Non-pigmented ciliary epithelial cell (primary cell): ENCODE data around the gene WWC2.
"Not testable (repeated sequence)": the region's sequence is repeated elsewhere in the genome, so short reads cannot be mapped to it uniquely, and the experiment has no call there.

Experiments
- DNase-seq: peaks from one replicate; pipeline ENCODE4 v3.0.0-alpha.2; 2010; ENCODE audit warnings: low read depth

The WWC2 gene

DNA sequence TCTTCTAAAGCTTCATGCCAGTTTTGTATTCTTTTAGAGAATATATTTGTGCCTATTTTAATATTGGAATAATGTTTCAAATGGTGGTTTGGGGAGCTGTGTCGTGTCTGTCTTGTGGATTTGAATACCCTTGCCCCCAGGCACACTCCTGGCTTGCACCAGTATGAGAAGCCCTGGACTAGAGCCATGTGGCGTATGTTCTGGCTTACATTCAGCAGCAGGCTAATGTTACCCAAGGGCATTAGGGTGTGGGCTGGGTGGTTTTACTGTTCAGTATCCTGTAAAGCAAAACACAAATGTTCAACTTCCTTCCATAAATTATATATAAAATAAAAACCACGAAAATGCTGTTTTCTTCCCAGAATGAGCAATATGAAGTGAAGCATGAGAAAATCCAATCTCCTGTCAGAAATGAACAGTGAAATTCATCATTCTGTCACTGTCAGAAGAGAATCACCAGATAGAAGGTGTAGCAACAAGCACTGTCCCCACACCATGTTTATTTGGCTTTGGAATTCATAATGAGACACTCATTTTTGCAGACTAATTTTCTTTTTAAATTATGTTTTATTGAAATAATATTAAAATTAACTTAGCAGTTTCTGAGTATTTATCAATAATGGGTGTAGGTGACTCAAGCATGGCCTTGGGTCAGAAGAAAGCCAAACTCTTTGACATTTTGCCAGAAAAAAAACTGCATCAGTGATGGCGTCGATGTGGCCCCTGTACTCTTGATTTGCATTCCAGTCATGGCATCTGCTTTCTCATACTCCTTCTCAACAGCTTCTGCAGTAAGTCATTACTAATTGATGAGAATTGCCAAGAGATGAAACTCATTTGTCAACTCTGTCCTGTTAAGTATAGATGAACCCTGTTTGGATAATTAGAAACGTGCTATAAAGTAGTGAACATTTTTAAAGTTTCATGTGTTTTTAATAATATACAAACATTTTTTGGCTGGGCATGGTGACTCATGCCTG is 43.8 kb downstream of the WWC2 start:
- no peak for DNase-seq

DNA sequence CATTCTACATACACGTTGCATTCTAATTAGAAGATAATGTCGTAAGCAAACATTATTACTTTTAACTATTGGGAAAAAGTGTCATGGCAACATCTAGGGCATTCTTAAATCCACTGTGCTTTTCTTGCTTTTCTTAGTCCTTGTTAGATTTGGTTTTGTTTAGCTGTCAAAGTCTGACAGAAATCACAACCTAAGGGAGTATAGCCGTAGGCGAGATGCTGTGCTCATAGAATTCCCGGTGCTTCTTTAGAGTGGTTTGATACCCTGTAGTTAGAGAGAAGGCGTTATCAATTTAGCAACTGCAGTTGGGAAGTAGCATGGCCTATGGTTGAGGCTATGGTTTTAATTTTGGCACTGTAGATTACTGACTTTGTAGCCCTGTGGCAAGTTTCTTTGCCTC is 45.7 kb downstream of the WWC2 start:
- DNase-seq: no peak

DNA sequence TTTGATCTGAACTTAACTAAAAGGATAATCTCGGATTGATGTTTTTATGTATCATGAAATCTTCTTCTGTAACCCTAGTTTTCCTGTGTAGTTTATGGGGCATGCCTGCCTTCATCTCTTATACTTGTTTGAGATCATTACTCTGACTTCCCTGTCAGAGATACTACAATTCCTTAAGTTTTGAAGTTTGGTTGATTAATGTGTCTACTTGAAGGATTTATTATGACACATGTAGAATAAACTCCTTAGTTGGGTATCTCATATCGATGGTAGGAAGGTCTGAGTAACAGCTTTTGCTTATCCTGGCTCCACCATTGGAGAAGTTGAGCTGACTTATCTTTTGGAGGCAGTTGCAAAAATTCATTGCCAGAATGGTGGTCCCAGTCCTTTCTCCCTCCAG is 46.7 kb downstream of the WWC2 start:
- no peak for DNase-seq

DNA sequence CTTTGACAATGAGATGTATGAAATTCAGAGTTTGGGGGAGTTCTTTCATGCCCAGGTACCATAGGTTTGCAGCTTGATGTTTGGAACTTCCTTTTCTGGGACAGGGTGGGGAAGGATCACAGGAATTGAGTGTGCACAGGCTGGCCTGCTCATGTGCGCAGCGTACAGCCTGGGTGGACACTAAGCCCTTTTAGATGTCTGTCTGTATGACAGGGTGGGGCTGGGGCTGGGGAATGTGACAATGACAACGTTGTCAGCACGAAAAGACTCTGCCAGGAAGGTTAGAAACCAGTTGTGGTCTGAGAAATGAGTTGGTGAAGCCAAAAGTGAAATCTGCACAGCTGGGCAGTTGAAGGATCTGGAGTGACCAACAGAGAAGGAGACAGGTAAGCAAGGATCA is 47.4 kb downstream of the WWC2 start:
- no peak for DNase-seq

DNA sequence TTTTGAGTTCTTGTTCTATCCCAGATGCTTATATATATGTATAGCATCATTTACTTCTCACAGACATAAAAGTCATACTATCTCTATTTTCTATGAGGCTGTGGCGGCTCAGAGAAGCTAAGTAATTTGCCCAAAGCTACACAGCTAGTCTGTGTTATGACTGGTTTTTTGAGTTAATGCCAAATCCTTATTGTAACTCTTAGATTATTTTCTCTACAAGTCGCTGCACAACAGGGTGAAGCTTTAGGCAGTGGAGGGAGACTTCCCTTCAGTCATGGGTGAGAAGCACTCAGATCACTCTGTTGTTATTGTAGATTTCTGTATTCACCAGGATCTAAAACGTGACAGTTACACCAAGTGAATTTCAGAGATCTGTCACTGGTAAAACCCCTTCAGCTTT is 48.1 kb downstream of the WWC2 start:
- no peak for DNase-seq

DNA sequence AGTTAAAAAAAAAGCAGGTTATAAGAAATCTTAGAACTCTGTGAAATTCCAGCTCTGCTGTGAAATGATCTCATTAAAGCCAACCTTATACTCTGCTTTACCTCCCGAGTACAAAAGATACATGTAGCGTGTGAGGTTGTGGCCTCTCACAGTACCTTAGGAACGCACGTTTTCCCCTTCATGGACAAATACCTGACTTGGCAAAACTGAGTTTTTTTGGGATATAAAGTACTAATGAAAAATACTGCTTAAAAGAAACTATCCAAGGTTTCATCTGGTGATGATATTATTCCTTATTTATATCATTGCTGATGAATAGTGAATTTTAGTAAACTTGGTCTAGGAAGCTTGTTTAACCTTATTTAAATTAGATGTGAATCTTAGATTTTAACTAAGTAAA is 48.9 kb downstream of the WWC2 start:
- DNase-seq: no peak

DNA sequence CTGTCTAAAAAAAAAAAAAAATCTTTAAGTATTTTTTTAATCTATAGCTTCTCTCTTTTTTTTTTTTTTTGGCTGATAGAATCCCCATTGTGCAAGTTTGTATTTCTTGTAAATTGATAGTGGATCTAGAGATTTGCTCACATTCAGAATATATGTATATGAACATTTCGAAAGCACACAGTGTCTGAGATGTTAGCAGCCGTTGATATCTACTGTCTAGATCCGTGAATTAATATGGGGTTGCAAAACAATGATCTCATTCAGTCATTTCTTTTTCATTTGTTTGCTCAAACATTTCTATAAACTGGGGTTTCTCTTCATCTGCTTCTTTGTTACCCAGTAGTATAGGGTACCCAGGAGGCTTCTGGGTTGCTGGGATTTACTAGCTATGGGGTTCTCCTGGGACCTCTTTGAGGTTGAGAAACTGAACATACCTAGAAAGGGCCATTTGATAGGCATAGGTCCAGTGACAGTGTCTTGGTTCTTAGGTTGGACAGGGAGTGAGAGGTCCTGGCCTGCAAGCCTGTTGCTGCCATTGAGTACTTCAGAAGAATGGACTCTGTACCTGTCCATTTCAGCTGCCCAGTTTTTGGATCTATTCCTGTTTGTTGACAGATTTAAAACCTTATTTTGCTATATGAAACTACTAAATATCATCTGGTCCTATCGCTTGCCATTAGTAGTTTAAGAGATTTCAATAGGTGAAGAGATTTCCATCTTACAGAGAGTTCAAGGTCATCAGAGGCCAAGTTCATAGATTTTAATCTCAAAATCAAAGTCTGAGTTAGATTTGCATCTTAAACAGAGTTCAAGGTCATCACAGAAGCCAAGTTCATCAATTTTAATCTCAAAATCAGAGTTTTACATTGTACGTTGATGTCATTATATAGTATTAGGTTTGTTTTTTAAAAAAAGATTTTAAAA is 50.8 kb downstream of the WWC2 start:
- no peak for DNase-seq

DNA sequence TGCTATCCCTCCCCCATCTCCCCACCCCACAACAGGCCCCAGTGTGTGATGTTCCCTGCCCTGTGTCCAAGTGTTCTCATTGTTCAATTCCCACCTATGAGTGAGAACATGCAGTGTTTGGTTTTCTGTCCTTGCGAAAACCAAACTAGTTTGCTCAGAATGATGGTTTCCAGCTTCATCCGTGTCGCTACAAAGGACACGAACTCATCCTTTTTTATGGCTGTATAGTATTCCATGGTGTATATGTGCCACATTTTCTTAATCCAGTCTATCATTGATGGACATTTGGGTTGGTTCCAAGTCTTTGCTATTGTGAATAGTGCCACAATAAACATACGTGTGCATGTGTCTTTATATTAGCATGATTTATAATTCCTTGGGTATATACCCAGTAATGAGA is 51.6 kb downstream of the WWC2 start:
- not testable (repeated sequence) for DNase-seq

DNA sequence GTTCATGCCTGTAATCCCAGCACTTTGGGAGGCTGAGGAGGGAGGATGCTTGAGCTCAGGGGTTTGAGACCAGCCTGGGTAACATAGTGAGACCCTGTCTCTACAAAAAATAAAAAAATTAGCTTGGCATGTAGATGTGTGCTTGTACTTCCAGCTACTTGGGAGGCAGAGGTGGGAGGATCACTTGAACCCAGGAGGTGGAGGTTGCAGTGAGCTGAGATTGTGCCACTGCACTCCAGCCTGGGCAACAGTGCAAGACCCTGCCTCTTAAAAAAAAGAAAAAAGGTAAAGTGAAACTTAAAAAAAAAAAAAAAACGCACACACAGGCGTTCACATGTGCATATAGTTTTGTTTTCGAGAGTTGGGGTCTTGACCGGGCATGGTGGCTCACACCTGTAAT is 53.2 kb downstream of the WWC2 start:
- not testable (repeated sequence) for DNase-seq

DNA sequence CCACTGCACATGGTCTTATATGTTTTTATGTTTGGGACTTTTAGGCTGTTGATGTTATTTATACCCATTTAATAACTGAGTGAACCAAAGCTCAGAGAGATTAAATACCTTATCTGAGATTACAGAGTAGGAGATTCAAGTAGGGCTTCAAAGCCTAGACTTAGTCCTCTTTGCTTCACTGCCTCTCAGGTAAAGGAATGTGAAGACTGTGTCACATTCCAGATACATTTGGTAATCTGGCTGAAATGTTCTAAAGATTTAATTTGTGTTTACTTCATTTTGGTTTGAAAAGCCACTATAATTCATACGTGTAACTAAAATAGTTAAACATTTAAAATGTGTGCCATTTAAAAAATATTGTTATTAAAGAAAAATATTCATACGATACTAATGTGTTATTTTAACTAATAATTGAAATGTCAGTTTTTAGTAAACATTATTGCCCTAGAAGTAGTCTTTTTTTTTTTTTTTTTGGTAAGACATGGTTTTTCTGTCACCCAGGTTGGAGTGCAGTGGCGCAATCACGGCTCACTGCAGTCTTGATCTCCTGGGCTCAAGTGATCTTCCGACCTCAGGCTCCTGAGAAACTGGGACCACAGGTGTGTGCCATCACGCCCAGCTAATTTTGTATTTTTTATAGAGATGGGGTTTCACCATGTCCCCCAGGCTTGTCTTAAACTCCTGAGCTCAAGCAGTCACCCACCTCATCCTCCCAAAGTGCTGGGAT is 54.3 kb downstream of the WWC2 start:
- DNase-seq: no peak

DNA sequence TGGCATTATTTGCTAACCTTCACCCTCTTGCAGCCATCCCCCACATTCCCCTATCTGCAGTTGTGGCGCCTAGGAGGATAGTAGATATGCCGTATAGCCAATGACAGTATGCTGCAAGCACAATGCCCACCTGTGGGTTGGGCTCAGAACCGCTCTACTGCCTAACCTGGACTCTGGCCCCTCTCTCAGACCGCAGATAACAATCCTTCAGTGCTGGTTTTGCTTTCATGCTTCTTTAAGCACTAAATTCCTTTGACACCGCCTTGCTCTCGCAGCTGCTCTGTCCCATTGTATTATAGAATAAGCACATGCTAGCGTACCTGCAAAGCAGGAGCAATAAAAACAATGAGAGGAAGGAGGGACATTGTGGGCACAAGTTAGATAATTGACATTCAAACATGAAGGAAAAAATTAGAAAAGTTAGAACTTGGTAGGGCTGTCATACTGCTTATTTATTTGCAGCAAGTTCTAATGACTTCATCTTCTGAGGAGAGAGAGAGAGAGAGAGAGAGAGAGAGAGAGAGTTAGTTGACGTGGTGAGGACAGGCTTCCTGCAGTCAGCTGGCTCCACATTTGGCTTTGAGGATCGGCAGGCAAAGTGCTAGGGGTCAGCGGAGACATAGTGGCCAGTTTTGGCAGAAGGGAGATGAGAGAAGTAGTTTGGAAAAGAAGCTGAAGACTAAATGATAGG is 55.8 kb downstream of the WWC2 start:
- no peak for DNase-seq

DNA sequence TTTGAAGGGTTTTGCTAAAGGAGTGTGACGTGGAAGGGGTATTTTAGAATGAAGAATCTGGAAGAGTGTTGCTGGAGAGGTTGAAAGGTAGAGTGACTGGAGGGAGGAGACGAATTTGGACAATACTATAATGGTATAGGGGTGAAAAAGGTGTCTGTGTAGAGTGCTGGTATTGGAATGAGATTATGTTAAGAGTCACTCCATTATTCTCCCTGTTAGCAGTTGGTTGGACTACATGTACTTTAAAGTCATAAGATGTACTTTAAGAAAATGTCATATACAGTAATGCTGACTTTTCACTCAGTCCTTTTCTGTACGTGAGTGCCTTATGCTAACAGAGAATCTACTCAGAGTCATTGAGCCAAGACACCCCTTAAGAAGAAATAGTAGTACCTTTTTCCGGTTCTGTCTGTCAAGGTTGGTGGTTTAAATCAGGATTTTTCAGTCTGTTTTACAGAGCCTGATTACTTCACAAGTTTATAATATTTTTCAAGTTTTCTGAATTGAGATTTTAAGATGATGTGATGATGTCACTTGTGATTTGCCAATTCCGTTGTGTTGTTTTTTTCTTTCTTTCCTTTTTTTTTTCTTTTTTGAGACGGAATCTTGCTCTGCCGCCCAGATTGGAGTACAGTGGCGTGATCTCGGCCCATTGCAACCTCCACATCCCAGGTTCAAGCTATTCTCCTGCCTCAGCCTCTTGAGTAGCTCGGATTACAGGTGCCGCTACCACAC is 56.6 kb downstream of the WWC2 start:
- no peak for DNase-seq

DNA sequence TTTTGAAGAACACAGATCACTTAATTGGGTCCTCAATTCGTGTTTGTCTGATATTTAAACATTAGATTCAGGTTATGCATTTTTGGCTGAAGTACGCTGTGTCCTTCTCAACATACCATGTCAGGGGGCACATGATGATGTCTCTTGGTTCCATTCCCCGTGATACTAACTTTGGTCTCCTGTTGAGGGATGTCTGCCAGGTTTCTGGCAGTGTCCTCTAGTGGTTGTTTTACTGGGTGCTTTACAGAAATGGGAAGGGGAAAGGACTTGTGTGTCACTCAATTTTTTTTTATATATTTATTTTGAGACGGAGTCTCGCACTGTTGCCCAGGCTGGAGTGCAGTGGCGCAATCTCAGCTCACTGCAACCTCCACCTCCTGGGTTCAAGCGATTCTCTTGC is 58.2 kb downstream of the WWC2 start:
- DNase-seq: no peak

DNA sequence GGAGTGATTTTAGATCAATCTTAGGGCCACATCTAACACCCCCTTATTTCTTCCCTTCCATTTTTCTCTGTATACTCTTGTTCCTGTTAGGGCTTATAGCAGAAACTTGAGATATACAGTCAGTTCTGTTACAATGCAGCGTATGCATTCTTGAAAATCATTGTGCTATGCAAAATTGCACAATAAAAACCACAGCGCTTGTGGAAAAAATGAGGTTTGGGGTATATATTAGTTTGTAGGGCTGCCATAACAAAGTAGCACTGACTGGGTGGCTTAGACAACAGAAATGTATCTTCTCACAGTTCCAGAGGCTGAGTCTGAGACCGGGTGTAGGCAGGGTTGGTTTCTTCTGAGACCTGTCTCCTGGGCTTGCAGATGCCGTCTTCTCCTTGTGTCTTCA is 59.0 kb downstream of the WWC2 start:
- peak; percentile 75 for DNase-seq

DNA sequence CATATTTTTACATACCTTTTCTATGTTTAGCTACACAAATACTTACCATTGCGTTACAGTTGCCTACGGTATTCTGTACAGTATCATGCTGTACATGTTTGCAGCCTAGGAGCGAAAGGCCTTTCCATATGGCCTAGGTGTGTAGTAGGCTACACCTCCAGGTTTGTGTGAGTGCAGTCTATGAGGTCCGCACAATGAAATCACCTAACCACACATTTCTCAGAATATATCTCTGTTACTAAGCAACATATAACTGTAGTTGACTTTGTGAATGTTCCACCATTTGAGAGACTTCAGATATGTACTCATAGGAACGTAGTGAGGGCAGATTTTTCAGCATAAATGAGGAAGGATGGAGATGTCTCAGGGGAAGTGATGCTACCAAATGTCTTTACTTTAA is 62.6 kb downstream of the WWC2 start:
- no peak for DNase-seq

DNA sequence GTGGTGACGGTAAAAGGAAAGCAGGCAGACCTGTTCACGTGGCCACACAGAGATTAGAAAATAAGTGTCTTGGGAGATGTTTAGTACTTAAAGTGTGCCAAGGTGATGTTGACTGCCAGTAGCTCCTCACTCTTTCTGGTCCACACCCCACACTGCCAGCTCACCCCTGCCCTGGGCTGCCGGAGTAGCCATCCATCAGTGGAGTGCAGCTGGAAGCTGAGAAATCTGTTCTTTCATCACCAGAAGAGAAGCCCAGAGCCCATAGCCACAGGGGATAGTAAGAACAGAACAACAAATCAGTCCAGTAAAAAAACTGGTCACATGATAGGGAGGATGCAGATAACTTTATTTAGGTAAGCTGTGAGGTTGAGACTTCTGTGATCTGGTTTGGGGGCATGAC is 64.1 kb downstream of the WWC2 start:
- no peak for DNase-seq

DNA sequence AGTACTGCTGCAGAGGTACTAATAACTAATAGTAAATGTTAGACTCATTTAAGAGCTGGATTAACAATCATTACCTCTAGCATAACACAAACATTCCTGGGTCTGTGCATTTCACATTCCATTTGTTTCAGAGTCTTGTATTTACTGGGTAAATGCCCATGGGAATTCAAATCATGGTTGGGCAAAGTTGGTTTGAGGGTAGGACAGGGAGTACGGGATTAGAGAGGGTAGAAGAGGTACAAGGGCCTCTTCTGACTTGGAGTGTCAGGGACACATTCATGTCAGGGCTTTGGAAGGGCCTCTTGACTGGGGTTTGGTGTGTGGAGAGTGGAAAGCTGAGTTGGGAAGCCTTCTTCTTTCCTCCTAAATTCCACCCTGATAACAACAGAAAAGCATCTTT is 65.9 kb downstream of the WWC2 start:
- no peak for DNase-seq

DNA sequence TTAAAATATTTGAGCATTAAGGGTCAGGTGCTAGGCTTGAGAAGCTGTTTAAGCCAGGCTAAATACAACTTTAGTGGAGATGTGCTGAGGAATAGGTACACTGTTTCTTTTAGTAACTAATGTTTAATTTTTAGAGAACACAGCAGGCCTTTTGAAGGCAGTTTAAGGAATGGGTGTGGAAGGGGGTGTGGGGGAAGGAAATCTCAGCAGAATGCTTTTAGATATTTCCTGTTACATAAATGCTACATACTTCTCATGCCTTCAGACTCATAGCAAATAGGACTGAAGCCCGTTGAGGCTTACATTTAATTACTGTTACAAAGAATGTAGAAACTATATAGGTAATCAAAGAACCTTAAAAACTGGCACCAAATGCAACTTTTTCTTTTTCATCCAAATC is 66.3 kb downstream of the WWC2 start:
- DNase-seq: no peak

DNA sequence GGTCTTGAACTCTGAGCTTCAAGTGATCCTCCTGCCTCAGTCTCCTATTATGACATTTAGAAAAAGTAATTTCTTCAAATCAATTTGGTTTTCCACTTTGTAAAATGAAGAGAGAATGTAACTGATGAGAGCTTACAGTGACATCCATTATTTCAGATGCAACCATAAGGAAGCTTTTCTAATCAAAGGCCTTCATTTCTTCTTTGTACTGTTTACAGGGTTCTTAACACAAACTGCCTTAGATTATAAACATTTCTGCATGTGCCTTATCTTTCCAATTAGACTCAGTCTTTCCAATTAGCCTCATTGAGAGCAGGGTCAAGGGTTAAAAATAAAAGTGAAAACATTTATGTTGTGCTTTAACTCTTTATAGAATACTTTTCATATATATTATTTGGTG is 71.8 kb downstream of the WWC2 start:
- no peak for DNase-seq

DNA sequence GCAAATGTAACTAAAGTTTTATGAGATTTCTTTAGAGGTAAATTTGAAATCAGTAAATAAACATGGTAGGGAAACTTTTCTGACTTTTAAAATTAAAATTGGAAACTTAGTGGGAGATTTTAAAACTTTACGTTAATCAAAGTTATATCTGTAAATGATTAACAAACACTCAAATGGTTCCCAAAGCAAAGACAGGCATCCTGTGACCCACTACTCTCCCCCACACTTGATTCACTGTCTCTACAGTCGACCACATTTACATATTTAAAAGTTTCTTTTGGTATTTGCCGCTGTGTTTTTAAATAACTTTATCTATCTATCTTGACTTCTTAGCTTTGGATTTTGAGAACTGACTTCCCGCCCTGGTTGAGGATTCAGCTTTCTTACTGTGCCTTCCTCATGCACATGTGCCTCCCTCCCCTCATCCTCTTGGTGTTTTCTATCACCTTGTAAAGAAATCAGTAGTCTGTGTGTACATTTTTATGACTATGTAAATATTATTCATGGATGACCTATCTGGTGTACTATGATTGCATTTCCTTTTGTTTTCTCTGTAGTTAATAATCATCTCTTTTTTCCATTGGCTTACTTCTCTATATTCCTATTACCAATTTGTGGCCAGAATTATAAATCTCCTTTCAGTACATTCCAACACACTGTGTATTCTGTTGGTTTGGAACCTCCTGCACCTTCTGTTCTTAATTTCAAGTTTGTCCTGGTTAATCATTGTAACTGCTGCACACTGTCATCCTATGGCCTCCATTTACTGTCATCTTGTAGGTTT is 72.6 kb downstream of the WWC2 start:
- no peak for DNase-seq
